ENCODE data around the gene CT83. TPM values are rescaled to one million over a fixed set of nuclear protein-coding genes. Genes with fewer than 3 reads are reported as not detected.

The CT83 gene
- total and polyA plus RNA-seq, 2 of the 8 experiments (the other 6 are each of a cell fraction or from before 2014, with no cell fraction given) = not detected

DNA sequence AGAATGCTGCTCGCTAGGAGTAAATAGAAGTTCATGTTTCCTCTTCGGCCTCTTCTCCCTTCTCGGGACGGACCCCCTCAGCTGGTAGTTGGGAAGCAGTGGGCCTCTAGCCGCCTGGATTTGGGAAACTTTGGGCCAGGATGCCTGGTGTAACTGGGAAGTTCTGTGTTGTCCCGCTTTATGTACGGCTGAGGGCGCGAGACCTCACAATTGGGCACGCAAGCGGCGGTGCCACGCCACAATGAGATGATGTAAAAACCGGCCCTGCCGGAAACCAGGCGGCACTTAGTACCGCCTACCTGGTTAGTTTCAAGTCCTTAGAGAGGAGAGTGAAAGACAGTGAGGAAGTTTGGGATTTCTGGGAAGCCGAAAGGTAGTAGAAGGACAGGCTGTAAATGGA lies at the start of gene CT83 (continued):
- TF ChIP-seq, protein P1, sequence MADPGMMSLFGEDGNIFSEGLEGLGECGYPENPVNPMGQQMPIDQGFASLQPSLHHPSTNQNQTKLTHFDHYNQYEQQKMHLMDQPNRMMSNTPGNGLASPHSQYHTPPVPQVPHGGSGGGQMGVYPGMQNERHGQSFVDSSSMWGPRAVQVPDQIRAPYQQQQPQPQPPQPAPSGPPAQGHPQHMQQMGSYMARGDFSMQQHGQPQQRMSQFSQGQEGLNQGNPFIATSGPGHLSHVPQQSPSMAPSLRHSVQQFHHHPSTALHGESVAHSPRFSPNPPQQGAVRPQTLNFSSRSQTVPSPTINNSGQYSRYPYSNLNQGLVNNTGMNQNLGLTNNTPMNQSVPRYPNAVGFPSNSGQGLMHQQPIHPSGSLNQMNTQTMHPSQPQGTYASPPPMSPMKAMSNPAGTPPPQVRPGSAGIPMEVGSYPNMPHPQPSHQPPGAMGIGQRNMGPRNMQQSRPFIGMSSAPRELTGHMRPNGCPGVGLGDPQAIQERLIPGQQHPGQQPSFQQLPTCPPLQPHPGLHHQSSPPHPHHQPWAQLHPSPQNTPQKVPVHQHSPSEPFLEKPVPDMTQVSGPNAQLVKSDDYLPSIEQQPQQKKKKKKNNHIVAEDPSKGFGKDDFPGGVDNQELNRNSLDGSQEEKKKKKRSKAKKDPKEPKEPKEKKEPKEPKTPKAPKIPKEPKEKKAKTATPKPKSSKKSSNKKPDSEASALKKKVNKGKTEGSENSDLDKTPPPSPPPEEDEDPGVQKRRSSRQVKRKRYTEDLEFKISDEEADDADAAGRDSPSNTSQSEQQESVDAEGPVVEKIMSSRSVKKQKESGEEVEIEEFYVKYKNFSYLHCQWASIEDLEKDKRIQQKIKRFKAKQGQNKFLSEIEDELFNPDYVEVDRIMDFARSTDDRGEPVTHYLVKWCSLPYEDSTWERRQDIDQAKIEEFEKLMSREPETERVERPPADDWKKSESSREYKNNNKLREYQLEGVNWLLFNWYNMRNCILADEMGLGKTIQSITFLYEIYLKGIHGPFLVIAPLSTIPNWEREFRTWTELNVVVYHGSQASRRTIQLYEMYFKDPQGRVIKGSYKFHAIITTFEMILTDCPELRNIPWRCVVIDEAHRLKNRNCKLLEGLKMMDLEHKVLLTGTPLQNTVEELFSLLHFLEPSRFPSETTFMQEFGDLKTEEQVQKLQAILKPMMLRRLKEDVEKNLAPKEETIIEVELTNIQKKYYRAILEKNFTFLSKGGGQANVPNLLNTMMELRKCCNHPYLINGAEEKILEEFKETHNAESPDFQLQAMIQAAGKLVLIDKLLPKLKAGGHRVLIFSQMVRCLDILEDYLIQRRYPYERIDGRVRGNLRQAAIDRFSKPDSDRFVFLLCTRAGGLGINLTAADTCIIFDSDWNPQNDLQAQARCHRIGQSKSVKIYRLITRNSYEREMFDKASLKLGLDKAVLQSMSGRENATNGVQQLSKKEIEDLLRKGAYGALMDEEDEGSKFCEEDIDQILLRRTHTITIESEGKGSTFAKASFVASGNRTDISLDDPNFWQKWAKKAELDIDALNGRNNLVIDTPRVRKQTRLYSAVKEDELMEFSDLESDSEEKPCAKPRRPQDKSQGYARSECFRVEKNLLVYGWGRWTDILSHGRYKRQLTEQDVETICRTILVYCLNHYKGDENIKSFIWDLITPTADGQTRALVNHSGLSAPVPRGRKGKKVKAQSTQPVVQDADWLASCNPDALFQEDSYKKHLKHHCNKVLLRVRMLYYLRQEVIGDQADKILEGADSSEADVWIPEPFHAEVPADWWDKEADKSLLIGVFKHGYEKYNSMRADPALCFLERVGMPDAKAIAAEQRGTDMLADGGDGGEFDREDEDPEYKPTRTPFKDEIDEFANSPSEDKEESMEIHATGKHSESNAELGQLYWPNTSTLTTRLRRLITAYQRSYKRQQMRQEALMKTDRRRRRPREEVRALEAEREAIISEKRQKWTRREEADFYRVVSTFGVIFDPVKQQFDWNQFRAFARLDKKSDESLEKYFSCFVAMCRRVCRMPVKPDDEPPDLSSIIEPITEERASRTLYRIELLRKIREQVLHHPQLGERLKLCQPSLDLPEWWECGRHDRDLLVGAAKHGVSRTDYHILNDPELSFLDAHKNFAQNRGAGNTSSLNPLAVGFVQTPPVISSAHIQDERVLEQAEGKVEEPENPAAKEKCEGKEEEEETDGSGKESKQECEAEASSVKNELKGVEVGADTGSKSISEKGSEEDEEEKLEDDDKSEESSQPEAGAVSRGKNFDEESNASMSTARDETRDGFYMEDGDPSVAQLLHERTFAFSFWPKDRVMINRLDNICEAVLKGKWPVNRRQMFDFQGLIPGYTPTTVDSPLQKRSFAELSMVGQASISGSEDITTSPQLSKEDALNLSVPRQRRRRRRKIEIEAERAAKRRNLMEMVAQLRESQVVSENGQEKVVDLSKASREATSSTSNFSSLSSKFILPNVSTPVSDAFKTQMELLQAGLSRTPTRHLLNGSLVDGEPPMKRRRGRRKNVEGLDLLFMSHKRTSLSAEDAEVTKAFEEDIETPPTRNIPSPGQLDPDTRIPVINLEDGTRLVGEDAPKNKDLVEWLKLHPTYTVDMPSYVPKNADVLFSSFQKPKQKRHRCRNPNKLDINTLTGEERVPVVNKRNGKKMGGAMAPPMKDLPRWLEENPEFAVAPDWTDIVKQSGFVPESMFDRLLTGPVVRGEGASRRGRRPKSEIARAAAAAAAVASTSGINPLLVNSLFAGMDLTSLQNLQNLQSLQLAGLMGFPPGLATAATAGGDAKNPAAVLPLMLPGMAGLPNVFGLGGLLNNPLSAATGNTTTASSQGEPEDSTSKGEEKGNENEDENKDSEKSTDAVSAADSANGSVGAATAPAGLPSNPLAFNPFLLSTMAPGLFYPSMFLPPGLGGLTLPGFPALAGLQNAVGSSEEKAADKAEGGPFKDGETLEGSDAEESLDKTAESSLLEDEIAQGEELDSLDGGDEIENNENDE (IDR thresholded peaks at IDR 0.05; ENCODE audit: insufficient replicate concordance, low read length) = no peak
- TF ChIP-seq POLR2AphosphoS5 (IDR thresholded peaks at IDR 0.05; ENCODE audit: low read depth, low read length) (no peak), YY1 (IDR thresholded peaks at IDR 0.05; ENCODE audit: low read depth, low read length) (no peak), HDAC6 (IDR thresholded peaks at IDR 0.05; ENCODE audit: low read depth, low read length) (no peak), JUN (IDR thresholded peaks at IDR 0.05; ENCODE audit: low read depth, low read length) (no peak), RBBP5 (IDR thresholded peaks at IDR 0.05; ENCODE audit: borderline replicate concordance, low read depth, low read length) (no peak)
- TF ChIP-seq, protein P2, sequence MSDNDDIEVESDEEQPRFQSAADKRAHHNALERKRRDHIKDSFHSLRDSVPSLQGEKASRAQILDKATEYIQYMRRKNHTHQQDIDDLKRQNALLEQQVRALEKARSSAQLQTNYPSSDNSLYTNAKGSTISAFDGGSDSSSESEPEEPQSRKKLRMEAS (IDR thresholded peaks at IDR 0.05) = no peak

Measured in H1 (cell line).